Natural killer cell (primary cell): ENCODE data around the gene PIGS. TPM values are rescaled to one million over a fixed set of nuclear protein-coding genes. Genes with fewer than 3 reads are reported as not detected.

ENCODE experiments used
- ATAC-seq, 3 donors: fragments of 150-1000 bp in 2 of 3; fragments of 200-7000 bp in 1 of 3; cut with Tn5 transposase; 1 replicate in 1 of 3; 2 replicates in 2 of 3; pipeline ENCODE4 v1.10.0; 2021; ENCODE audit warnings: mild to moderate bottlenecking in 2 of 3, moderate library complexity in 2 of 3
- DNase-seq, 2 donors: peaks; one replicate each; pipeline versions ENCODE4 v3.0.0 to v3.0.0-alpha.2; 2013 to 2021; ENCODE audit warnings: mixed read lengths in 1 of 2
- H3K27ac ChIP-seq: one replicate; pipeline ENCODE4 v1.5.1; 2013; ENCODE audit warnings: mild to moderate bottlenecking, low read length
- H3K27me3 ChIP-seq: one replicate; pipeline ENCODE4 v1.6.1; 2013; ENCODE audit warnings: low read length; ENCODE audit not compliant: control insufficient read depth, insufficient read depth
- H3K36me3 ChIP-seq: one replicate; pipeline ENCODE4 v1.6.1; 2013; ENCODE audit warnings: low read length; ENCODE audit not compliant: control insufficient read depth, insufficient read depth
- H3K4me1 ChIP-seq: one replicate; pipeline ENCODE4 v1.6.1; 2013; ENCODE audit warnings: low read length; ENCODE audit not compliant: control insufficient read depth, insufficient read depth
- H3K4me3 ChIP-seq: one replicate; pipeline ENCODE4 v1.5.1; 2013; ENCODE audit warnings: low read length
- H3K9me3 ChIP-seq: one replicate; pipeline ENCODE4 v1.6.1; 2013; ENCODE audit warnings: low read length; ENCODE audit not compliant: control insufficient read depth, insufficient read depth
- H3K27ac Mint-ChIP-seq, 2 donors: one replicate each; pipeline ENCODE4 v1.8.0; 2022; ENCODE audit warnings: mild to moderate bottlenecking in 2 of 2, mixed read lengths in 2 of 2, moderate library complexity in 1 of 2
- H3K27me3 Mint-ChIP-seq, 2 donors: one replicate each; pipeline ENCODE4 v1.8.0; 2022; ENCODE audit warnings: low read depth in 2 of 2, mixed read lengths in 2 of 2
- H3K36me3 Mint-ChIP-seq: one replicate; pipeline ENCODE4 v1.8.0; 2022; ENCODE audit warnings: mixed read lengths
- H3K4me1 Mint-ChIP-seq, 2 donors: one replicate each; pipeline ENCODE4 v1.8.0; 2022; ENCODE audit warnings: mixed read lengths in 2 of 2
- H3K4me3 Mint-ChIP-seq: one replicate; pipeline ENCODE4 v1.8.0; 2022; ENCODE audit warnings: mild to moderate bottlenecking, moderate library complexity, mixed read lengths
- H3K9me3 Mint-ChIP-seq, 2 donors: one replicate each; pipeline ENCODE4 v1.8.0; 2022; ENCODE audit warnings: mixed read lengths in 2 of 2
- CTCF ChIP-seq: fragments of 200-600 bp; IDR thresholded peaks from one replicate; pipeline ENCODE4 v1.8.0; 2022; ENCODE audit warnings: antibody characterized with exemption
- WGBS: methylation state at CpG from one replicate; pipeline ENCODE4 v1.1.7; 2013; ENCODE audit warnings: missing lambda C conversion rate; ENCODE audit not compliant: insufficient coverage; 5-methylcytosine and 5-hydroxymethylcytosine counted together
- intact Hi-C: fragments of 100-400 bp; cut with micrococcal nuclease; formaldehyde crosslinking; loops from one replicate; pipeline ENCODE4 v1.14.2; 2022
- total RNA-seq, 4 donors: library from RNA; stranded (reverse); fragments of 120-200 nt in 1 of 4; gene quantifications; one replicate each; pipeline versions ENCODE4 v1.2.3 to v1.2.4, GENCODE V29; 2013 to 2022

Gene PIGS
- total RNA-seq, 3 donors from 2014 or later (not counting 1 experiment from before 2014, with no cell fraction given) = 88.3 to 95.3 (median 92.3) TPM

GRCh38 chr17:28507567-28508203 lies 63.6 kb downstream of the PIGS start:
- Mint-ChIP-seq H3K4me1 (no peaks in the 10 kb centered on the region), H3K27me3 (peaks cover 8 to 21% of the 10 kb centered on the region in 2 donors), H3K27ac (no peak overlapping the region), H3K4me3 (no peak overlapping the region), H3K9me3 (no peaks in the 10 kb centered on the region), H3K36me3 (no peaks in the 10 kb centered on the region)
- H3K9me3 ChIP-seq = no peaks in the 10 kb centered on the region
- no peaks in the 10 kb centered on the region for H3K36me3 ChIP-seq
- intact Hi-C loops = no loop called here
- no peak for ATAC-seq
- DNase-seq = no peak
- no peaks in the 10 kb centered on the region for H3K27me3 ChIP-seq
- H3K4me3 ChIP-seq = no peak overlapping the region
- no peak overlapping the region for H3K27ac ChIP-seq
- H3K4me1 ChIP-seq = no peaks in the 10 kb centered on the region
- 76% methylated on average over 24 of the region's 24 CpGs for whole genome bisulfite sequencing
- no peak for TF ChIP-seq CTCF

GRCh38 chr17:28506763-28507487 lies 64.4 kb downstream of the PIGS start:
- ATAC-seq = no peak
- TF ChIP-seq CTCF = no peak
- Mint-ChIP-seq H3K36me3 (no peaks in the 10 kb centered on the region), H3K9me3 (no peaks in the 10 kb centered on the region), H3K4me1 (no peaks in the 10 kb centered on the region), H3K27ac (no peak overlapping the region), H3K27me3 (peaks cover 8 to 21% of the 10 kb centered on the region in 2 donors), H3K4me3 (no peak overlapping the region)
- Histone ChIP-seq H3K27me3 (no peaks in the 10 kb centered on the region), H3K27ac (no peak overlapping the region), H3K4me1 (no peaks in the 10 kb centered on the region), H3K4me3 (no peak overlapping the region), H3K36me3 (no peaks in the 10 kb centered on the region), H3K9me3 (no peaks in the 10 kb centered on the region)
- intact Hi-C loops = no loop called here
- WGBS = 80% methylated on average over 13 of the region's 14 CpGs
- no peak for DNase-seq

GRCh38 chr17:28505986-28506665 lies 65.2 kb downstream of the PIGS start, which contains the start of gene FOXN1:
TSS of gene FOXN1 (plus strand) at chr17:28506348. CDS start at chr17:28523970, 17,622 bp downstream.
- no peak for TF ChIP-seq CTCF
- Histone ChIP-seq H3K27me3 (no peaks in the 10 kb centered on the region), H3K27ac (no peak within 1 kb of the TSS), H3K4me3 (no peak within 1 kb of the TSS), H3K4me1 (no peaks in the 10 kb centered on the region), H3K36me3 (no peaks in the 10 kb centered on the region), H3K9me3 (no peaks in the 10 kb centered on the region)
- 92% methylated on average over 23 of the region's 28 CpGs for WGBS
- Mint-ChIP-seq H3K27me3 (peaks cover 8 to 21% of the 10 kb centered on the region in 2 donors), H3K27ac (no peak within 1 kb of the TSS), H3K9me3 (no peaks in the 10 kb centered on the region), H3K4me3 (no peak within 1 kb of the TSS), H3K4me1 (no peaks in the 10 kb centered on the region), H3K36me3 (no peaks in the 10 kb centered on the region)
- intact Hi-C loops = no loop called here
- no peak for ATAC-seq
- no peak for DNase-seq
